ENCODE results near the gene ZFP2.

DNA sequence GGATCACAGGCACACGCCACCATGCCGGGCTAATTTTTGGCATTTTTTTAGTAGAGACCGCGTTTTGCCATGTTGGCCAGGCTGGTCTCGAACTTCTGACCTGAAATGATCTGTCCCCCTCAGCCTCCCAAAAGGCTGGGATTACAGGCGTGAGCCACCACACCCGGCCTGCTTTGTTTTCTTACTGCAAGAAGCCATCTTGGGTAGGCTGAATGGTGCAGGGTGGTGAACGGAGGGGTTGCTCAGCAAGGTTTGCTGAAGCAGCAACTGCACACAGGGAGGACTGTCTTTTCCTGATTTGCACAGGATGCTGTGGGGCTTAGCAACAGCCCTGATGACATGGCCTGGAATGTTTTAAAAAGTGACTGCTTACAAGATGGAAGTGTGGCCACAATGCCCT, 25.3 kb upstream of the ZFP2 start:
- no peak for TF ChIP-seq EZH2 (IDR thresholded peaks at IDR 0.05)
- TF ChIP-seq POLR2AphosphoS5 (IDR thresholded peaks at IDR 0.05; ENCODE audit: borderline replicate concordance, low read depth, low read length), result no peak
